OCI-LY1 (cell line): ENCODE measurements around the gene FAM83F.

Experiments used
- H2AFZ ChIP-seq: fragments of 200-600 bp; sonication (generic), shearing (Covaris generic); 2 replicates; pipeline ENCODE4 v1.6.0; 2014; ENCODE audit warnings: antibody characterized with exemption, mild to moderate bottlenecking, low read length
- H3F3A ChIP-seq: fragments of 200-600 bp; sonication (generic), shearing (Covaris generic); 2 replicates; pipeline ENCODE4 v1.6.0; 2014; ENCODE audit warnings: mild to moderate bottlenecking, antibody characterized with exemption, low read length, moderate library complexity; ENCODE audit not compliant: insufficient read depth
- H3K27ac ChIP-seq: fragments of 200-600 bp; sonication (generic); 2 replicates; pipeline ENCODE4 v1.5.1; 2014; ENCODE audit warnings: low read length, mixed run types, mild to moderate bottlenecking, low read depth; ENCODE audit not compliant: poor library complexity, severe bottlenecking
- H3K27me3 ChIP-seq: fragments of 200-600 bp; sonication (generic); 2 replicates; pipeline ENCODE4 v1.6.0; 2014; ENCODE audit warnings: antibody characterized with exemption, mild to moderate bottlenecking, low read length, moderate library complexity; ENCODE audit not compliant: insufficient read depth
- H3K36me3 ChIP-seq: fragments of 200-600 bp; sonication (generic); 2 replicates; pipeline ENCODE4 v1.6.1; 2014; ENCODE audit warnings: mild to moderate bottlenecking, antibody characterized with exemption, low read length, moderate library complexity, mixed read lengths; ENCODE audit not compliant: insufficient read depth
- H3K4me1 ChIP-seq: fragments of 200-600 bp; sonication (generic); 2 replicates; pipeline ENCODE4 v1.5.1; 2014; ENCODE audit warnings: mild to moderate bottlenecking, low read length, moderate library complexity; ENCODE audit not compliant: insufficient read depth, severe bottlenecking
- H3K4me2 ChIP-seq: fragments of 200-600 bp; sonication (generic), shearing (Covaris generic); 2 replicates; pipeline ENCODE4 v1.6.1; 2014; ENCODE audit warnings: low read length
- H3K4me3 ChIP-seq: fragments of 200-600 bp; sonication (generic); 2 replicates; pipeline ENCODE4 v1.5.1; 2014; ENCODE audit warnings: low read length, low read depth, mild to moderate bottlenecking, mixed read lengths; ENCODE audit not compliant: poor library complexity, severe bottlenecking
- H3K79me2 ChIP-seq: fragments of 200-600 bp; shearing (Covaris generic); 2 replicates; pipeline ENCODE4 v1.6.1; 2016; ENCODE audit warnings: mixed run types, low read length, mixed read lengths; ENCODE audit not compliant: insufficient read depth
- H3K9ac ChIP-seq: fragments of 200-600 bp; sonication (generic), shearing (Covaris generic); 2 replicates; pipeline ENCODE4 v1.6.1; 2014; ENCODE audit warnings: mild to moderate bottlenecking, low read length, mixed read lengths
- H3K9me2 ChIP-seq: fragments of 200-600 bp; sonication (generic), shearing (Covaris generic); 2 replicates; pipeline ENCODE4 v1.6.1; 2014; ENCODE audit warnings: low read depth, mild to moderate bottlenecking, low read length, mixed read lengths
- H3K9me3 ChIP-seq: fragments of 200-600 bp; shearing (Covaris generic); 2 replicates; pipeline ENCODE4 v1.6.1; 2014; ENCODE audit warnings: low read length, mixed read lengths
- H4K20me1 ChIP-seq: fragments of 200-600 bp; sonication (generic), shearing (Covaris generic); 2 replicates; pipeline ENCODE4 v1.6.0; 2016; ENCODE audit warnings: mild to moderate bottlenecking, low read length; ENCODE audit not compliant: insufficient read depth
- CTCF ChIP-seq: fragments of 200-600 bp; sonication (generic), shearing (Covaris generic); IDR thresholded peaks from 2 replicates; pipeline ENCODE4 v1.5.1; 2017; ENCODE audit warnings: mild to moderate bottlenecking, antibody characterized with exemption, low read length, moderate library complexity, mixed read lengths
- EZH2 ChIP-seq: fragments of 200-600 bp; sonication (generic), shearing (Covaris generic); IDR thresholded peaks from 2 replicates; pipeline ENCODE4 v1.8.0; 2017; ENCODE audit warnings: borderline replicate concordance, mixed run types, mild to moderate bottlenecking, antibody characterized with exemption, low read length, moderate library complexity, mixed read lengths

The FAM83F gene

GRCh38 chr22:39997421-39997820 lies 2.7 kb downstream of the FAM83F start:
- Histone ChIP-seq H3K27me3 (no peaks in the 10 kb centered on the region), H3K27ac (no peak overlapping the region), H3K9ac (no peak overlapping the region), H3K4me2 (no peak overlapping the region), H3K4me1 (no peaks in the 10 kb centered on the region), H3K4me3 (no peak overlapping the region), H4K20me1 (no peaks in the 10 kb centered on the region), H3K9me3 (no peaks in the 10 kb centered on the region), H2AFZ (no peak overlapping the region), H3K36me3 (no peaks in the 10 kb centered on the region), H3K79me2 (no peaks in the 10 kb centered on the region), H3K9me2 (no peaks in the 10 kb centered on the region), H3F3A (no peaks in the 10 kb centered on the region)
- TF ChIP-seq EZH2 (no peak), CTCF (no peak)

GRCh38 chr22:39997939-39998726 lies 3.4 kb downstream of the FAM83F start:
- 0 out of 2 replicates have a peak, but pooled peaks cover 5% of the 10 kb centered on the region for H3K27me3 ChIP-seq
- no peak overlapping the region for H3K9ac ChIP-seq
- no peaks in the 10 kb centered on the region for H3K9me3 ChIP-seq
- H4K20me1 ChIP-seq: no peaks in the 10 kb centered on the region
- no peaks in the 10 kb centered on the region for H3K9me2 ChIP-seq
- no peak for TF ChIP-seq CTCF
- TF ChIP-seq EZH2: no peak
- no peak overlapping the region for H3K4me2 ChIP-seq
- H3K4me3 ChIP-seq: no peak overlapping the region
- no peaks in the 10 kb centered on the region for H3F3A ChIP-seq
- no peaks in the 10 kb centered on the region for H3K36me3 ChIP-seq
- H3K27ac ChIP-seq: no peak overlapping the region
- H3K79me2 ChIP-seq: no peaks in the 10 kb centered on the region
- no peaks in the 10 kb centered on the region for H3K4me1 ChIP-seq
- no peak overlapping the region for H2AFZ ChIP-seq

- Histone ChIP-seq H3K4me1 (no peaks in the 10 kb centered on the region), H3K9ac (no peak overlapping the region), H2AFZ (no peak overlapping the region)
Observed at GRCh38 chr22:39999144-39999757, 4.5 kb downstream of the FAM83F start.

More at GRCh38 chr22:39999144-39999757, 4.5 kb downstream of the FAM83F start:
- no peaks in the 10 kb centered on the region for H3K36me3 ChIP-seq
- no peak overlapping the region for H3K4me3 ChIP-seq
- H3K27ac ChIP-seq: no peak overlapping the region
- no peak for TF ChIP-seq CTCF
- TF ChIP-seq EZH2: no peak
- H3K9me3 ChIP-seq: no peaks in the 10 kb centered on the region
- no peaks in the 10 kb centered on the region for H3K9me2 ChIP-seq
- H3F3A ChIP-seq: no peaks in the 10 kb centered on the region
- H3K4me2 ChIP-seq: no peak overlapping the region
- H3K79me2 ChIP-seq: no peaks in the 10 kb centered on the region
- no peaks in the 10 kb centered on the region for H4K20me1 ChIP-seq
- H3K27me3 ChIP-seq: 0 out of 2 replicates have a peak, but pooled peaks cover 7% of the 10 kb centered on the region
